HG03442 (cell line): ENCODE data around the gene GGACT.
A peak's percentile ranks its signal among the peaks of the same experiment; 100 is the strongest.

Source experiments
- ATAC-seq: cut with Tn5 transposase; IDR thresholded peaks from one replicate; pipeline ENCODE4 v1.9.1; 2021; ENCODE audit warnings: mild to moderate bottlenecking, moderate library complexity; ENCODE audit not compliant: unreplicated experiment

The GGACT gene

DNA sequence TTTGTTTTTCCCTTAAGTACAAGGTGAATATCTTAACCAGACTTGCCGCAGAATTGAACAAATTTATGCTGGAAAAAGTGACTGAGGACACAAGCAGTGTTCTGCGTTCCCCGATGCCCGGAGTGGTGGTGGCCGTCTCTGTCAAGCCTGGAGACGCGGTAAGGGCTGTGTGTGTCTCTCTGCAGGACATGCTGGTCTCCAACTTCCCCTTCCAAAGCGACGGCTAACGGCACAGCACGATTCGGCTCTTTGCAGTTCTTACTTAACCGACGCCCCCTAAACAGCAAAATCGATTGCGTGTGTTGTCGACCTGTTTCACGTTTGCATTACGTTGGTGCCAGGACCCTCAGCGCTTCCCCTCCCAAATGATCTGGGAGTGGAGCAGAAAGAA is 73.2 kb downstream of the GGACT start:
- ATAC-seq, result no peak

GRCh38 chr13:100514788-100515409 is 73.7 kb downstream of the GGACT start:
- ATAC-seq, result peak; percentile 97

DNA sequence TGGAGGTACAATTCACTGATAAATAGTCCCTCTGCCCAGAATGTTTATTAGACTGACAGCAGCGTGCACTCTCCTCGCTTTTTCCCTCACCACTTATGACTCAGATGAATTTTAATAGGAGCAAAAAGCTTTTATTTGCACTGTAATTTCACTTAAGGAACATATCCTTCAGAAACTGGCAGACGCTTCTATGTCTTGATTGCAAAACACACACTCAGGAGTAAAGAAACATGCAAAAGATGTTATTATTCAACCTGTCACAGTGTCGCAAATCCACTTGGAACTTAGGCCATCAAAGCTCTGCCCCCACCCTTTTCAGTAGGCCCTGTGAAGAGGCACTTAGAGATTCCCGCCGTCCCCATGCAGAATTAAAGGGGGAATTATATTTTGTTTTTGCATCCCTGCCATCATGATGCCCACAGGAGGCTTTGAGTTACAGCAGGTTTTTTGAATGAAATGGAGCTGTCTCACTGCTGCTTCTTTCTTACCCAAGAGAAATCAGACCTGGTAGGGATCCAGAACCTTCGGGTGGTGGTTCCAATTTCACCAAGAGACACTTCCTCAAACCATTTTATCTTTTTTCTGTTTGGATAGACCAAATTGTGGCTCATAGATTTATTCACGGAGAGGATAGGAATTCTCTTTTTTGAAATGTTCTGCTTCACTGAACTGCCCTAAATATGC is 74.5 kb downstream of the GGACT start:
- ATAC-seq, result no peak

GRCh38 chr13:100513171-100513570 is 75.4 kb downstream of the GGACT start:
- no peak for ATAC-seq

GRCh38 chr13:100512422-100512821 is 76.2 kb downstream of the GGACT start:
- ATAC-seq, result no peak

GRCh38 chr13:100511466-100511865 is 77.1 kb downstream of the GGACT start:
- ATAC-seq, result no peak

DNA sequence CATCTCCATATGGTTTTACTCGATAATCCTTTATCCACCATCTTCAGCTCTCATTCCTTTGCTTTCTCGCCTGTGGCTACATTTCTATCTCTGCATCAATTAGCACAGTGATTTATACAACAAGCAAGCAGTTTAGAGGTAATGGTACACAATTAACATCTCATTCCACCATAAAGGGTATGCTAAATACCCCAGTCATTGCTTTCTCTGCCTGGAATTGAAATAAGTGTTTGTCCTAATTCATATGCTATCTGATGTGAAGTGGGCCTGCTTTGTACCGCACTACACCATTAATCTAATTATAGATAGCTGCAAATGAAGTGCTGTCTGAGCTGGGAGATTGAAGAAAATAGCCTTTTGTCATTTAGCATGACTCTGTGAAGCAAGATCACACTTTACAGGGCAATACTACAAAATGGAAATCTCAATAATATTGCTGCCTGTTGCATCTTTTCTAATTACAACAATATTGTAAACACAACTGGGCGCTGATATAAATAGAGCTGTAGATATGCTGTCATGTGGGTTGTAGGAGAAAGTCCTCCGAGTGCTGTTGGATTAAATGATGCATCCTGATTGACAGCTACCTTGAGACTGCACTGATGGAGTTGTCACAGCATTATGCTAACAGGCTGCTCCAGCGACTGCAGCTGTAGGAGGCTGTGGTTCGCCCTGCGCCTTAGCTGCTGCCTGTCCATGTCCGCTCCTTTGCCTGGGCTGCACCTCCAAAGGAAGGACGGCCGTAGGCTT is 78.2 kb downstream of the GGACT start:
- no peak for ATAC-seq

DNA sequence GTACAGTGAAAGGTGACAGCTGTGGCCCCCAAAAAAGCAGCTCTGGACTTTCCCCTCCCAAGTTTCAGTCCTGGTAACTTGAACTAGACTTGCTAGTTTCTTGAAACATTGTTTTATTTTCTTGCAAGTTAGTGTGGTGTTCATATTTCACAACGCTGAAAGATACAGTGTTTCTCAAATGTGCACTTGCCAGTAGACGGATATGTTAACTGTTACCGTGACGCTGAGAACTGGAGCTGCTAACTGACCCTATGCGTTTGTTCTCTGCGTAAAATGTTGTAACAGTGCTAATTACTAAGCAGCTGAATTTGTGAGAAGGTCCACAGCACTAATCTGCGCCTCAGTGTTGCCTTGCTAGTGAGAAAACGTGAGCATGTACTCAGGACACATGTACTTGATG is 79.6 kb downstream of the GGACT start:
- no peak for ATAC-seq

GRCh38 chr13:100508455-100508854 is 80.1 kb downstream of the GGACT start:
- no peak for ATAC-seq

DNA sequence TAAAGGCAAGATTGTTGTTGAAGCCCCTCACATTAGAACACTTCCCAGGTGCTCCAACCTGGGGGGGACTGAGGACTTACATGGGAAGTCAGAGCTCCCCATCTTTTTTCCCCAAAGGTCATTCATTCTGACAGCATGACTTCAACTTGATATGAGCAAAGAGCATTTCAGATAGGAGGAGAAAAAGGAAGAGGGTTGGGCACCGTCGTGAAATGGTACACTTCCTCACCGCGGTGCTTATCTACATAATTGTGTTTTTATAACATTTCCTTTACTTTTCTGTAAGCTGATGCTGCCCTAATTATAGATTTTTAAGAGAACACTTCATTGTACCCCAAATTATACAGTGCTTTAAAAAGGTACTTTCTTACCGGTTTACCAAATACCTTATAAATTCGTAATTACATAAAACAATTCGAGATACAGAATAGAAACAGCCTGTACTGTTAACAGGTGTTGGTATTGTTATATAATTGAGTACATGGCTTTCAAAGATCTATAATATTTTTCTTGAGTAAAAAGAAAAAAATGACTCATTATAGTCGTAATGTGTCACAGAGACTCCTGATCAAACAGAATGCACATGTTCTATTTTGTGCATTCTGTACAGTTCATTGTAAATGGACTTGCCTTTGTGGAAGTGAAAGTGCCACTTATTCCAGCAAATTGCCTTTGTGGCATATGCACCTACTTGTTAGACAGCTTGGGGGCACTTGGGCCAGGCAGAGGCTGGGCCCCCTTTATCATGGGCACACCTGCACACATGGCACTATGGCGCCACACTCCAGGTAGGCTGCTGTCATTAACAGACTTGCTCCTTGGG is 81.8 kb downstream of the GGACT start:
- ATAC-seq, result peak; percentile 45

DNA sequence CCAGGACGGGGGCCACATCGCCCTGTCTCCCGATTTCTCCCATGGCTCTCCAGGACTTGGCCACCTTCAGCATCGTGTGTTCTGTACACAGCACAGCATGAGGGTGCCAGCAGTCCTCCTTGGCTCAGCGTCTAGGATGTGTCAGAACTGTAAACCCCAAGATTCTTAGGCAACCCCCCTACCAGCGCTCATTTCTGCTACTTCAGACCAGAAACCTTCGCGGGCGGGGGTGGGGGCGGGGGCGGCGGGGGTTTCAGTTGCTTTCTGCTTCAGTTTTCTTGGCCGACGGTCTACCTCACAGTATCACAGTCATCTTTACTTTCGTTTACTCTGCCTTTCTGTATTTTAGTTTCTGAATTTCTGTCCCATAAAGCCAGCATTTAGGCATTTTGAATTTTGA is 82.4 kb downstream of the GGACT start:
- ATAC-seq, result peak; percentile 81

DNA sequence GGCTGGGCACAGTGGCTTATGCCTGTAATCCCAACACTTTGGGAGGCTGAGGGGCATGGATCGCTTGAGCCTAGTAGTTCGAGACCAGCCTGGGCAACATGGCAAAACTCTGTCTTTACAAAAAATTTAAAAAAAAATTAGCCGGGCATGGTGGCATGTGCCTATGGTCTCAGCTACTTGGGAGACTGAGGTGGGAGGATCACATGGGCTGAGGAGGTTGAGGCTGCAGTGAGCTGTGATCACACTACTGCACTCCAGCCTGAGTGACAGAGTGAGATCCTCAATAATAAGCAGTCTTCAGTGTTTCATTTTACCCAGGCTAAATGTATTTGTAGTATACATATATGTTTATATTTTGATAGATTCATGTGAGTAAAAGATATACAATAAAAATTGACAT is 85.0 kb downstream of the GGACT start:
- no peak for ATAC-seq

- ATAC-seq, result no peak
Observed at GRCh38 chr13:100502446-100502845, 86.1 kb downstream of the GGACT start.

GRCh38 chr13:100497389-100497788 is 91.2 kb downstream of the GGACT start:
- no peak for ATAC-seq

GRCh38 chr13:100495455-100495854 is 93.1 kb downstream of the GGACT start:
- no peak for ATAC-seq

DNA sequence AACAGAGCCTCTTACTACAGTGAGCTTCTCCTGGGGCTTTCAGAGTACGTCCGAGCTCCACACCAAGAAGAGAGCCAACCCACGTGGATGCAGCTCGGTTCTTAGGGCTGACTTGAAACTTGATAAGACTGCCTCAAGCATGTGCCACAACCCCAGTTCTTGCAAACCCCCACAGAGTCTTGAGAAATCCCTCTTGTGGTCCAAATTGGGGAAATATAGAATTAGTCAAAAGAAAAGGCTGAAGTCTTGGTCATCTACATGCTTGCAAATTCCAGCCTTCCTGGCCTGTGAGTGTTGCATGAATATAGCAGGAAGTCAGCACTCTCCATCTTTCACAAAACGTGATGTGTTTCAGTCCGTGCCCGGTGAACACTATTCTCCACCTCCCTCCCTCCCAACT is 95.2 kb downstream of the GGACT start:
- no peak for ATAC-seq

- no peak for ATAC-seq
Observed at GRCh38 chr13:100491164-100491842, 97.3 kb downstream of the GGACT start.

GRCh38 chr13:100490692-100491091 is 97.9 kb downstream of the GGACT start:
- no peak for ATAC-seq

DNA sequence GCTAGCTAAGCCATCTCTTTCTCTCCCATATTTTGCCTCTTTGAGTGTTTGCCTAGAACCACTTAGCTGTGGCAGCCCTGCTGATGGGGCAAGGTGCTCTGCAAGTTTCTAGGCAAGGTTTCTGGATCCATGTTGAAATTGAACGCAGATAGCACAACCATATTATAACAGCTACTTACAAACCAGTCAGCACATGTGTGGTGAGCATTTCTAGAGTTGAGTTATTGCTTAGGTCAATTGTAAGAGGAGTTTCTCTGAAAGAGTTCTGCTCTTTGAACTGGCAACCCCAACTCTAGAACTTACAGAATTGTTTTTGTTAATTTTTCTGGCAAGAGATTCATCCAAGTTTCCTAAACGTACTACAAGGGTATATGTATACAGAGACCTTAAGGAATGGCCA is 103.3 kb downstream of the GGACT start:
- ATAC-seq, result no peak

DNA sequence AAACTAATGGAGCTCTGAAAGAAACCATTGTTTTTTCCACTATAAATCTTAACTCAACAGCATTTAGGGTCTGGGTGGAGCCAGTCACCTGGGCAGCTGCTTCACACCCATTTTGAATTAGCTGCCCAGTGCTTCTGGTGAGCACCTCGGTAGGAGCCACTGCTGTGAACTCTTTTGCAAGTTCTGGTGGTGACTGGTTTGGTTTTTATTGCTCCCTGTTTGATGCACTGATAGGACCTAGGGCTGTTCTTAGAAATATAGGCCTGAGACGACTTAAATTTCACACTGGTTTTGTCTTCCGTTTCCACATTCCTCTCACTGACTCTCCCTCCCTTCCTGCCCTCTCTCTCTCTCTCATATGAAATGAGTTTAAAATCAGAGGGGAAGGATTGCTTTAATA is 103.9 kb downstream of the GGACT start:
- ATAC-seq, result no peak
